Endothelial cell of umbilical vein (primary cell): Measurements from ENCODE around the gene GABBR2. TPM values are rescaled to one million over a fixed set of nuclear protein-coding genes. Genes with fewer than 3 reads are reported as not detected.

Experiments used
- BruUV-seq: library from RNA; stranded (reverse); fragments of 400-500 nt; replicated peaks from 2 replicates; lab custom pipeline; 2021; lab: Mats Ljungman, UMichigan
- CTCF ChIA-PET: fragments of 300-600, 350-600 bp; sonication (Branson Sonifier 250); formaldehyde crosslinking; loops from one replicate; lab custom pipeline; 2021; ENCODE audit warnings: antibody characterized with exemption, inconsistent platforms; lab: Charles Lee
- POLR2A ChIA-PET: fragments of 300-600, 350-600 bp; sonication (Branson Sonifier 250); formaldehyde crosslinking; loops from one replicate; lab custom pipeline; 2021; ENCODE audit warnings: antibody characterized with exemption, inconsistent platforms; lab: Charles Lee
- DNase-seq: peaks from one replicate; pipeline ENCODE4 v3.0.0-alpha.2; 2011; ENCODE audit warnings: low read depth, low spot score
- FAIRE-seq: peaks from 2 replicates; lab custom pipeline; 2011; peaks lifted over from hg19 to GRCh38; lab: Jason Lieb, UNC
- H2AFZ ChIP-seq: 2 replicates; pipeline ENCODE4 v1.6.0; 2012; ENCODE audit warnings: low read depth, low read length, control low read depth, inconsistent platforms
- H3K27ac ChIP-seq: 2 replicates; pipeline ENCODE4 v1.5.1; 2011; ENCODE audit warnings: low read depth, mild to moderate bottlenecking, control low read depth, low read length, moderate library complexity; ENCODE audit not compliant: insufficient read depth
- H3K27me3 ChIP-seq, 2 experiments: 2 replicates each; pipeline versions ENCODE4 v1.6.0 to v1.6.1; 2011; ENCODE audit warnings: low read length in 2 of 2, mixed read lengths in 1 of 2; ENCODE audit not compliant: control insufficient read depth in 2 of 2, insufficient read depth in 2 of 2
- H3K36me3 ChIP-seq, 2 experiments: 2 replicates in 1 of 2; 3 replicates in 1 of 2; pipeline ENCODE4 v1.5.1; 2011; ENCODE audit warnings: low read length in 2 of 2, mild to moderate bottlenecking in 1 of 2, moderate library complexity in 1 of 2; ENCODE audit not compliant: control insufficient read depth in 2 of 2, insufficient read depth in 2 of 2; ENCODE audit errors: extremely low read depth in 1 of 2
- H3K4me1 ChIP-seq: 3 replicates; pipeline ENCODE4 v1.5.1; 2011; ENCODE audit warnings: mild to moderate bottlenecking, low read length; ENCODE audit not compliant: control insufficient read depth, insufficient read depth; ENCODE audit errors: extremely low read depth
- H3K4me2 ChIP-seq: 2 replicates; pipeline ENCODE4 v1.6.1; 2011; ENCODE audit warnings: low read length, control low read depth, mixed read lengths; ENCODE audit not compliant: insufficient read depth
- H3K4me3 ChIP-seq, 3 experiments: fragments of 200-600 bp in 1 of 3; sonication (generic), shearing (Covaris generic) in 1 of 3; replicated peaks in 1 of 3; 2 replicates each; pipeline ENCODE4 v1.5.1; 2011 to 2016; ENCODE audit warnings: control low read depth in 3 of 3, low read length in 3 of 3, mild to moderate bottlenecking in 2 of 3, inconsistent platforms in 1 of 3, low read depth in 1 of 3, moderate library complexity in 1 of 3; ENCODE audit not compliant: insufficient read depth in 1 of 3
- H3K79me2 ChIP-seq: 2 replicates; pipeline ENCODE4 v1.6.0; 2012; ENCODE audit warnings: low read length, inconsistent platforms; ENCODE audit not compliant: control insufficient read depth, insufficient read depth
- H3K9ac ChIP-seq: replicated peaks from 2 replicates; pipeline ENCODE3; 2011; ENCODE audit warnings: low read length, control low read depth; ENCODE audit not compliant: insufficient read depth; ENCODE audit errors: extremely low read depth
- H3K9me1 ChIP-seq: replicated peaks from 3 replicates; pipeline ENCODE4 v1.6.0; 2011; ENCODE audit warnings: mild to moderate bottlenecking, low read length; ENCODE audit not compliant: control insufficient read depth, insufficient read depth; ENCODE audit errors: extremely low read depth
- H3K9me3 ChIP-seq: replicated peaks from 2 replicates; pipeline ENCODE4 v1.5.1; 2012; ENCODE audit warnings: low read length, inconsistent platforms; ENCODE audit not compliant: control insufficient read depth, insufficient read depth
- H4K20me1 ChIP-seq: replicated peaks from 2 replicates; pipeline ENCODE3; 2011; ENCODE audit warnings: mild to moderate bottlenecking, low read length; ENCODE audit not compliant: control insufficient read depth, insufficient read depth; ENCODE audit errors: extremely low read depth
- CTCF ChIP-seq, 2 donors: IDR thresholded peaks; 1 replicate in 1 of 2; 2 replicates in 1 of 2; pipeline ENCODE4 v1.5.1; 2011; ENCODE audit warnings: low read length in 2 of 2, mild to moderate bottlenecking in 2 of 2, moderate library complexity in 2 of 2, control low read depth in 1 of 2, inconsistent platforms in 1 of 2, low read depth in 1 of 2; ENCODE audit not compliant: insufficient read depth in 1 of 2; ENCODE audit errors: extremely low read depth in 1 of 2
- EZH2 ChIP-seq: IDR thresholded peaks from 2 replicates; pipeline ENCODE4 v1.6.1; 2012; ENCODE audit warnings: borderline replicate concordance, low read depth, mild to moderate bottlenecking, moderate library complexity, low read length, inconsistent platforms; ENCODE audit not compliant: severe bottlenecking
- FOS ChIP-seq: IDR thresholded peaks from 2 replicates; pipeline ENCODE4 v1.6.1; 2011; ENCODE audit warnings: mild to moderate bottlenecking, low read length, moderate library complexity, borderline replicate concordance; ENCODE audit not compliant: insufficient read depth
- GATA2 ChIP-seq: IDR thresholded peaks from 2 replicates; pipeline ENCODE4 v1.7.0; 2011; ENCODE audit warnings: low read depth, mild to moderate bottlenecking, moderate library complexity, mixed read lengths, low read length; ENCODE audit not compliant: insufficient read length, insufficient read depth
- JUN ChIP-seq: IDR thresholded peaks from 2 replicates; pipeline ENCODE4 v1.6.1; 2011; ENCODE audit warnings: borderline replicate concordance, low read depth; ENCODE audit not compliant: insufficient read length, insufficient read depth
- MAX ChIP-seq: IDR thresholded peaks from 2 replicates; pipeline ENCODE4 v1.6.1; 2011; ENCODE audit not compliant: insufficient read depth, insufficient read length
- MYC ChIP-seq: IDR thresholded peaks from one replicate; pipeline ENCODE4 v1.6.1; 2011; ENCODE audit warnings: mild to moderate bottlenecking, low read depth, low read length
- POLR2A ChIP-seq: IDR thresholded peaks from 2 replicates; pipeline ENCODE4 v1.6.1; 2012; ENCODE audit warnings: low read depth, mild to moderate bottlenecking, control low read depth, low read length
- POLR2AphosphoS5 ChIP-seq: IDR thresholded peaks from 2 replicates; pipeline ENCODE4 v1.6.1; 2012; ENCODE audit warnings: low read depth, mild to moderate bottlenecking, control low read depth, low read length, moderate library complexity; ENCODE audit not compliant: insufficient read depth
- dilution Hi-C: fragments of 300-500 bp; cut with MboI; formaldehyde crosslinking; loops from one replicate; pipeline ENCODE4 v1.15.0; 2019; ENCODE audit warnings: low sequenced_read_pairs; ENCODE audit not compliant: extremely low pct_ligation_motif_present
- intact Hi-C: fragments of 100-400 bp; cut with micrococcal nuclease; formaldehyde crosslinking; loops from one replicate; pipeline ENCODE4 v1.10.0; 2022
- polyA plus RNA-seq, 4 experiments: library from polyadenylated mRNA; depleted of rRNA in 3 of 4; stranded (reverse) in 3 of 4; unstranded in 1 of 4; fragments of >200 nt; gene quantifications; 2 replicates each; pipeline versions ENCODE4 v1.2.1 to v1.2.3, GENCODE V29; 2011 to 2012; ENCODE audit warnings: missing spikeins in 1 of 4
- total RNA-seq: library from RNA; stranded (reverse); gene quantifications from 2 replicates; pipeline ENCODE4 v1.2.3, GENCODE V29; 2021

Gene GABBR2
- total and polyA plus RNA-seq, 2 donors (not counting 3 experiments of a cell fraction or from before 2014, with no cell fraction given) = 1.1 to 9.2 TPM

GRCh38 chr9:98529841-98530240 lies 178.9 kb downstream of the GABBR2 start:
- POLR2A ChIA-PET = no interaction called here
- Histone ChIP-seq H3K9ac (no peak overlapping the region), H3K9me1 (no peaks in the 10 kb centered on the region), H3K36me3 (no peaks in the 10 kb centered on the region), H4K20me1 (no peaks in the 10 kb centered on the region), H2AFZ (no peak overlapping the region), H3K4me1 (peaks cover 5% of the 10 kb centered on the region), H3K4me2 (no peak overlapping the region), H3K9me3 (no peaks in the 10 kb centered on the region), H3K27ac (no peak overlapping the region), H3K79me2 (no peaks in the 10 kb centered on the region), H3K4me3 (no peak overlapping the region), H3K27me3 (no peaks in the 10 kb centered on the region)
- no TSS peak for BruUV-seq
- intact Hi-C loops = no loop called here
- TF ChIP-seq POLR2AphosphoS5 = no peak
- no peak for TF ChIP-seq JUN
- TF ChIP-seq CTCF (IDR thresholded peaks at IDR 0.05; ENCODE audit: extremely low read depth in 1 of 2, insufficient read depth in 1 of 2, low read depth in 1 of 2, low read length in 2 of 2) = no peak
- no peak for TF ChIP-seq EZH2
- no peak for TF ChIP-seq FOS
- no peak for TF ChIP-seq POLR2A
- TF ChIP-seq MAX = no peak
- TF ChIP-seq MYC = no peak
- TF ChIP-seq GATA2 = no peak
- CTCF ChIA-PET = no interaction called here
- dilution Hi-C loops = no loop called here
- FAIRE-seq (no peak), DNase-seq (no peak)
